GM18861 (cell line): ENCODE results near the gene ARL11.
A peak's percentile ranks its signal among the peaks of the same experiment; 100 is the strongest.
"Not testable (repeated sequence)": the region's sequence is repeated elsewhere in the genome, so short reads cannot be mapped to it uniquely, and the experiment has no call there.

Experiments used
- ATAC-seq: cut with Tn5 transposase; IDR thresholded peaks from one replicate; pipeline ENCODE4 v1.9.1; 2021; ENCODE audit not compliant: unreplicated experiment

Gene ARL11

GRCh38 chr13:49612042-49612441, 16.3 kb upstream of the ARL11 start:
- ATAC-seq: not testable (repeated sequence)

GRCh38 chr13:49615836-49616675, 12.3 kb upstream of the ARL11 start:
- no peak for ATAC-seq

GRCh38 chr13:49616676-49617065, 11.6 kb upstream of the ARL11 start:
- ATAC-seq: no peak

GRCh38 chr13:49620170-49620621, 8.1 kb upstream of the ARL11 start:
- ATAC-seq: no peak

GRCh38 chr13:49622174-49622946, 5.9 kb upstream of the ARL11 start:
- ATAC-seq: no peak

GRCh38 chr13:49624229-49624628, 4.1 kb upstream of the ARL11 start:
- no peak for ATAC-seq

- ATAC-seq: no peak
Observed at GRCh38 chr13:49625392-49626079, 2.8 kb upstream of the ARL11 start.

GRCh38 chr13:49629196-49629938, 1.1 kb downstream of the ARL11 start:
- ATAC-seq: no peak

GRCh38 chr13:49629947-49630346, 1.6 kb downstream of the ARL11 start:
- no peak for ATAC-seq

- no peak for ATAC-seq
Observed at GRCh38 chr13:49630580-49630979, 2.3 kb downstream of the ARL11 start.

- ATAC-seq: no peak
Observed at GRCh38 chr13:49632156-49632555, 3.8 kb downstream of the ARL11 start.

GRCh38 chr13:49633710-49634109, 5.4 kb downstream of the ARL11 start:
- no peak for ATAC-seq

- peak; percentile 76 for ATAC-seq
Observed at GRCh38 chr13:49635599-49636433, 7.5 kb downstream of the ARL11 start.

- no peak for ATAC-seq
Observed at GRCh38 chr13:49636705-49637104, 8.4 kb downstream of the ARL11 start.

- ATAC-seq: no peak
Observed at GRCh38 chr13:49638030-49638743, 9.9 kb downstream of the ARL11 start.

- ATAC-seq: no peak
Observed at GRCh38 chr13:49638744-49639072, 10.4 kb downstream of the ARL11 start.

- no peak for ATAC-seq
Observed at GRCh38 chr13:49641801-49642291, 13.5 kb downstream of the ARL11 start.

- ATAC-seq: no peak
Observed at GRCh38 chr13:49643035-49643646, 14.8 kb downstream of the ARL11 start.

GRCh38 chr13:49645451-49645850, 17.1 kb downstream of the ARL11 start:
- no peak for ATAC-seq
